Chondrocyte (in vitro differentiated cells): ENCODE results near the gene SPCS3. TPM values are rescaled to one million over a fixed set of nuclear protein-coding genes. Genes with fewer than 3 reads are reported as not detected.
A peak's percentile ranks its signal among the peaks of the same experiment; 100 is the strongest.

Experiments
- DNase-seq: peaks from one replicate; pipeline ENCODE4 v3.0.0; 2021; ENCODE audit warnings: mixed read lengths, low spot score
- H3K27ac Mint-ChIP-seq: one replicate; pipeline ENCODE4 v1.8.0; 2021; ENCODE audit warnings: mild to moderate bottlenecking, moderate library complexity, mixed read lengths; ENCODE audit not compliant: unreplicated experiment
- H3K27me3 Mint-ChIP-seq: 2 replicates; pipeline ENCODE4 v1.8.0; 2021; ENCODE audit warnings: low read depth, mixed read lengths
- H3K36me3 Mint-ChIP-seq: 2 replicates; pipeline ENCODE4 v1.8.0; 2021; ENCODE audit warnings: low read depth, mixed read lengths
- H3K4me1 Mint-ChIP-seq: 2 replicates; pipeline ENCODE4 v1.8.0; 2021; ENCODE audit warnings: low read depth, mild to moderate bottlenecking, mixed read lengths
- H3K4me3 Mint-ChIP-seq: one replicate; pipeline ENCODE4 v1.8.0; 2021; ENCODE audit warnings: mild to moderate bottlenecking, moderate library complexity, mixed read lengths; ENCODE audit not compliant: unreplicated experiment
- H3K9me3 Mint-ChIP-seq: 2 replicates; pipeline ENCODE4 v1.8.0; 2021; ENCODE audit warnings: low read depth, mixed read lengths
- CTCF ChIP-seq: fragments of 200-600 bp; sonication (generic); IDR thresholded peaks from 2 replicates; pipeline ENCODE4 v1.5.0; 2021; ENCODE audit warnings: antibody characterized with exemption, mild to moderate bottlenecking, moderate library complexity
- long read RNA-seq: library from polyadenylated mRNA; stranded (forward); transcript quantifications from one replicate; pipeline ENCODE4 v2.0.0, GENCODE V29; 2021
- total RNA-seq: library from RNA; stranded (reverse); gene quantifications from 3 replicates; pipeline ENCODE4 v1.2.1, GENCODE V29; 2021

Gene SPCS3
- total RNA-seq = 114 to 154 TPM (median 122 TPM) in 3 replicates
- long read RNA-seq, full-length matches to known transcripts = 28 of 29 reads
- long read RNA-seq, partial matches to known transcripts = 1 of 29 reads
- long read RNA-seq, other reads (novel, unspliced or antisense) = 0 of 29 reads

GRCh38 chr4:176319704-176320339, at the start of gene SPCS3:
TSS of gene SPCS3 (plus strand) at chr4:176319966. CDS start at chr4:176320077, 111 bp downstream.
- Mint-ChIP-seq H3K9me3 (no peaks in the 10 kb centered on the region), H3K4me1 (peaks cover 37% of the 10 kb centered on the region), H3K4me3 (peak within 1 kb of the TSS; percentile 91), H3K27me3 (no peaks in the 10 kb centered on the region), H3K27ac (peak within 1 kb of the TSS; percentile 96), H3K36me3 (peaks cover 1% of the 10 kb centered on the region)
- TF ChIP-seq CTCF = no peak
- peak; percentile 97 for DNase-seq

- Mint-ChIP-seq H3K27ac (peak overlapping the region; percentile 88), H3K27me3 (no peaks in the 10 kb centered on the region), H3K4me1 (peaks cover 56% of the 10 kb centered on the region), H3K9me3 (peaks cover 2% of the 10 kb centered on the region), H3K4me3 (peak overlapping the region; percentile 17), H3K36me3 (no peaks in the 10 kb centered on the region)
- TF ChIP-seq CTCF = no peak
- DNase-seq = no peak
These were observed 49.1 kb upstream of the SPCS3 start for GRCh38 chr4:176270669-176271068.

- Mint-ChIP-seq H3K27ac (peak overlapping the region; percentile 88), H3K4me3 (no peak overlapping the region), H3K27me3 (no peaks in the 10 kb centered on the region), H3K9me3 (peaks cover 2% of the 10 kb centered on the region), H3K4me1 (peaks cover 56% of the 10 kb centered on the region), H3K36me3 (no peaks in the 10 kb centered on the region)
- no peak for TF ChIP-seq CTCF
- DNase-seq = no peak
These were observed 48.0 kb upstream of the SPCS3 start for GRCh38 chr4:176271749-176272148.

- Mint-ChIP-seq H3K9me3 (peaks cover 2% of the 10 kb centered on the region), H3K4me3 (no peak overlapping the region), H3K4me1 (peaks cover 66% of the 10 kb centered on the region), H3K27ac (peak overlapping the region; percentile 32), H3K27me3 (no peaks in the 10 kb centered on the region), H3K36me3 (no peaks in the 10 kb centered on the region)
- no peak for TF ChIP-seq CTCF
- DNase-seq = no peak
These were observed 47.0 kb upstream of the SPCS3 start for GRCh38 chr4:176272799-176273198.

- Mint-ChIP-seq H3K27me3 (no peaks in the 10 kb centered on the region), H3K4me3 (no peak overlapping the region)
- no peak for DNase-seq
These were observed 46.0 kb upstream of the SPCS3 start for GRCh38 chr4:176273736-176274135.

More at GRCh38 chr4:176273736-176274135, 46.0 kb upstream of the SPCS3 start:
- Mint-ChIP-seq H3K36me3 (no peaks in the 10 kb centered on the region), H3K4me1 (peaks cover 66% of the 10 kb centered on the region), H3K9me3 (peaks cover 2% of the 10 kb centered on the region), H3K27ac (peak overlapping the region; percentile 66)
- TF ChIP-seq CTCF = no peak
